SH-SY5Y (cell line): ENCODE measurements around the gene C11orf87.

ENCODE experiments used
- GATA2 ChIP-seq: IDR thresholded peaks from 2 replicates; pipeline ENCODE4 v1.6.1; 2011; ENCODE audit warnings: mild to moderate bottlenecking, low read depth, low read length
- GATA3 ChIP-seq: IDR thresholded peaks from 2 replicates; pipeline ENCODE4 v1.6.1; 2011; ENCODE audit warnings: low read depth, mild to moderate bottlenecking, low read length, moderate library complexity

- no peak for TF ChIP-seq GATA2
- TF ChIP-seq GATA3, result no peak
These were observed 31.2 kb upstream of the C11orf87 start for GRCh38 chr11:109390752-109391151.
